ENCODE data around the gene PRLH.

PRLH gene

DNA sequence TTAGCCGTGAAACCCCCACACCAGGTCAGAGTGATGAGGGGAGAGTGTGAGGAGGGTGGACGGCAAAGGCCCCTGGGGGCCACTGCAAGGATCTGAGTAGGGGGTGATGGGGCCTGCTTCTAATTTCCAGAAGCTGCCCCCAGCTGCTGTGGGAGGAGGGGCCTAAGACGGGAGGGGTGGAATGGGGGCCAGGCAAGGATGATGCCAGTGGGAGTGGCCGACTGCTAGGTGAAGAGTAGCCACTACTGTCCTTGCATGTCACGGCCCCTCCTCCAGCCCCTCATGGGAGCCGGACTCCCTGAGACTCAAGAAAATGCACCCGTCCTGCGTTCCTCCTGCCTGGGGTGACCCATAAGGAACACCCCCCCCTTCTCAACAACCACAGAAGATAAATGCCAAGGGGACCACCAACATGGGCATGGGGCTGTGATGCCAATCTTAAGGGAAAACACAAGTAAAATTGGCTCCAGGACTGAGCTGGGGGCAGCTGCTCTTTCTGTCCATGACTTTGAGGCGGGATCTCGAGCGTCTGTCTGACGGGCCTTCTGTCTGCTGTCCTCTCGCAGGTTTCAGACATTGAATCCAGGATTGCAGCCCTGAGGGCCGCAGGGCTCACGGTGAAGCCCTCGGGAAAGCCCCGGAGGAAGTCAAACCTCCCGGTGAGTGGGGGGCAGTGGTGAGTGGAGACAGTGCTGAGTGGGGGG lies 24.2 kb upstream of the PRLH start:
- ChIA-PET POLR2A (ENCODE audit: low non-redundant PET) (no interaction called here), CTCF (interaction anchor here (1.1 kb wide), 1 partner anchor 29 kb away, joined by 6 read pairs; no protein-coding TSS in a partner anchor)
- no peak for DNase-seq (ENCODE audit: low spot score)
- H3K27ac ChIP-seq = peak overlapping the region; percentile 76; the same call in 1 of the 2 replicates
- TF ChIP-seq, protein P1, sequence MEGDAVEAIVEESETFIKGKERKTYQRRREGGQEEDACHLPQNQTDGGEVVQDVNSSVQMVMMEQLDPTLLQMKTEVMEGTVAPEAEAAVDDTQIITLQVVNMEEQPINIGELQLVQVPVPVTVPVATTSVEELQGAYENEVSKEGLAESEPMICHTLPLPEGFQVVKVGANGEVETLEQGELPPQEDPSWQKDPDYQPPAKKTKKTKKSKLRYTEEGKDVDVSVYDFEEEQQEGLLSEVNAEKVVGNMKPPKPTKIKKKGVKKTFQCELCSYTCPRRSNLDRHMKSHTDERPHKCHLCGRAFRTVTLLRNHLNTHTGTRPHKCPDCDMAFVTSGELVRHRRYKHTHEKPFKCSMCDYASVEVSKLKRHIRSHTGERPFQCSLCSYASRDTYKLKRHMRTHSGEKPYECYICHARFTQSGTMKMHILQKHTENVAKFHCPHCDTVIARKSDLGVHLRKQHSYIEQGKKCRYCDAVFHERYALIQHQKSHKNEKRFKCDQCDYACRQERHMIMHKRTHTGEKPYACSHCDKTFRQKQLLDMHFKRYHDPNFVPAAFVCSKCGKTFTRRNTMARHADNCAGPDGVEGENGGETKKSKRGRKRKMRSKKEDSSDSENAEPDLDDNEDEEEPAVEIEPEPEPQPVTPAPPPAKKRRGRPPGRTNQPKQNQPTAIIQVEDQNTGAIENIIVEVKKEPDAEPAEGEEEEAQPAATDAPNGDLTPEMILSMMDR (conservative IDR thresholded peaks at IDR 0.05; ENCODE audit: low read depth) = no peak

DNA sequence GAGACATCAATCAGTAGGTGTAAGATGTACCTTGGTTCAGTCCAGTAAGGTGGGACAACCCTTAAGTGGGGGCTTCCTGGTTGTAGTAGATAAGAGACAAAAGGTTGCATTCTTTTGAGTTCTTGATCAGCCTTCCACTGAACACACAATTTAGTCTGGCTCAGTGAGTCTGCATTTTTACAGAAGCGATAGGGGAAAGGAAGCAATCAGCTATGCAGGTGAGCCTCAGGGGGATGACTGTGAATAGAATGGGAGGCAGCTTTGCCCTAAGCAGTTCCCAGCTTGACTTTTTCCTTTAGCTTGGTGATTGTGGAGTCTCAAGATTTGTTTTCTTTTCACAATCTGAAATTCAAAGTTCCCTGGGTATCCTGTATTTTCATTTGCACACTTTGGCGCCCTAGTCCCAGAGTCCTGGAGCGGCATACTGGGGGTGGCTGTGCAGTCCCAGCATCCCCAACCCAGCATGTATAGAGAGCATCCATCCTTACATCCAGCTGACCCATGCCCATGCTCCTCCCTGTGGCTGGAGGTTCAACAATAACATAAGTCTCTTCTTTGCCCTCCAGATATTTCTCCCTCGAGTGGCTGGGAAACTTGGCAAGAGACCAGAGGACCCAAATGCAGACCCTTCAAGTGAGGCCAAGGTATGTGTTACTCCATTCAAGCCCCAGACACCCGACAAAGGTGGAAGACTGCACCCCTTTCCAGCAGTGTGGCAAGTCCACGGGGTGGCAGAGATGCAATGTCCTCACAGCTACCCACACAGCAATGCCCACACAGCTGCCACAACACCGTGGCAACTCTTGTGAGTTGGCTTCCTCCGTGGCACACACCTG lies 20.1 kb upstream of the PRLH start:
- no peak for DNase-seq (ENCODE audit: low spot score)
- ChIA-PET CTCF (no interaction called here), POLR2A (ENCODE audit: low non-redundant PET) (no interaction called here)
- TF ChIP-seq, protein P1 (conservative IDR thresholded peaks at IDR 0.05; ENCODE audit: low read depth) = no peak
- peak overlapping the region; percentile 10; the same call in 1 of the 2 replicates for H3K27ac ChIP-seq

DNA sequence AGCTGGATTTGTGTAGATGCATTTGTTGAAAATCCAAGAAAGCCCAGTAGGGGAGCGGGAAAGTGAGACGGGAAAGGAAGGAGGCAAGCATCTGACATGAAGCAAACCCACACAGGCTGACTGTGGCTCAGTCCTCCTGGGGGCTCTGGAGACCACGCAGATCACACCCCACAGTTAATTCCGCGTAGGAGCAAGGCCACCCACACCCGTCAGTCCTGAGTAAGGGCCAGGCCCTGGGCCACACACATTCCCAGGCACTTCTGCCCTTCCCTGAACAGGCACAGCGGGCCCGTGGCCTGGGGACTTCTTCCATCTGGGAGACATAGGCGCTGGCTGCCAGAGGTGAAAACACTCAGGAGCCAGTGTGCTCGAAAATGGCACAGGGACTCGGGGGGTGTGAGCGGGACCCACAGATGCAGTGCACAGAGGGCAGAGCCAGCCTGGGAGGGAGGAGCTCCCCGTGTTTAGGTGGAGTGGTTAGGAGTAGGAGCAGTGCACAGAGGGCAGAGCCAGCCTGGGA lies 19.4 kb upstream of the PRLH start:
- CTCF ChIA-PET = no interaction called here
- no peak for DNase-seq (ENCODE audit: low spot score)
- H3K27ac ChIP-seq = peak overlapping the region; percentile 10; the same call in 1 of the 2 replicates
- POLR2A ChIA-PET (ENCODE audit: low non-redundant PET) = no interaction called here
- TF ChIP-seq, protein P1 (conservative IDR thresholded peaks at IDR 0.05; ENCODE audit: low read depth) = no peak

DNA sequence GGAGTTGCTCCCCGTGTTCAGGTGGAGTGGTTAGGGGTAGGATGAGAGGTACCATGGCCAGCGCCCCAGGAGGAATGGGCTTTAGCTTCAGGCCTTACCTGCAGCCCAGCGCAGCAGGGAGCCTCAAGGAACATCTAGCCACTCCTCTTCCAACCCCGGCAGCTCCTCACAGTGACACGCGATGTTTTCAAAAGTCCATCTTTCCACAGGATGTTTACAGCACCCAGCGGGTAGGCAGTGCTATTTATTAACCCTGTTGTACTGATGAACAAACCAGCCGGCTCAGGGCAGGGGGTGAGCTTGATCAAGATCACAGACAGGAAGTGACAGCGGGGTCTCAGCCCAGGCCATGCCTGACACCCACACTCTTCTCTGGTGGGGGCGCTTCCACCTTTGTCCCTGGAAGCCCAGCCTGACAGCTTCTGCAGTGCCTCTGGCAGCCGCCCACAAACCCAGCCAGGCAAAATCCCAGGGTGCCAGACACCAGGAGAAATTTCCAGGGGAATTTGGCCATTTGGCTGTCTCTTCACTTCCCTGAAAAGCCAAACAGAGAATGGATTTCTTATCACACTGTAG lies 18.4 kb upstream of the PRLH start:
- POLR2A ChIA-PET (ENCODE audit: low non-redundant PET) = no interaction called here
- 0 out of 2 replicates have a peak overlapping the region, but pooled peaks have one; percentile 3 for H3K27ac ChIP-seq
- CTCF ChIA-PET = interaction anchor here (0.5 to 2.8 kb wide), 2 partner anchors 11 to 24 kb away, joined by 3 to 11 read pairs; no protein-coding TSS in a partner anchor
- DNase-seq (ENCODE audit: low spot score) = no peak
- TF ChIP-seq, protein P1 (conservative IDR thresholded peaks at IDR 0.05; ENCODE audit: low read depth) = no peak

DNA sequence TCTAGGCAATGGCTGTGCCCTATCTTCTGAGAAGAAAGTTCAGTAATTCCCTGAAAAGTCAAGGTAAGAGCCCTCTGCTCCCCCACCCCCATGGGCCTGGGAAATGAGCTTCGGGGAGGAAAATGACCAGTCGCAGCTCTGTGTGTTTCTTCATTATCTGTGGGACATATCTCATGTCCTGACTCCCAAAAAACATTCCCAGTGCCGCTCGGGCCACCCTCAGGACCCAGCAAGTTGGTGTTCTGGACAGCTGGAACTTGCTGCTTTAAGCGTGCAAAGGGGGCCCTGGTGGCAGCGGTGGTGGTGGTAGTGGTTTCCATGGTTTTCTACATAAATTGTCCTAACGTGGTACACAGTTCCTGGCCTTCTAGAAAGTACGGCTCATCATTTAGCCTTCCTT lies 17.2 kb upstream of the PRLH start:
- DNase-seq (ENCODE audit: low spot score) = no peak
- peak overlapping the region; percentile 30 for H3K27ac ChIP-seq
- ChIA-PET CTCF (interaction anchor here (0.5 to 2.8 kb wide), 4 partner anchors 8 to 124 kb away, joined by 3 to 11 read pairs (median 4); no protein-coding TSS in a partner anchor), POLR2A (ENCODE audit: low non-redundant PET) (no interaction called here)
- TF ChIP-seq, protein P1 (conservative IDR thresholded peaks at IDR 0.05; ENCODE audit: low read depth) = no peak
